Heart right ventricle (tissue), 16 donors: ENCODE results near the gene GPR15. TPM values are rescaled to one million over a fixed set of nuclear protein-coding genes. Genes with fewer than 3 reads are reported as not detected.

Experiments used
- ATAC-seq, 8 donors: fragments of 200-7000 bp; cut with Tn5 transposase; one replicate each; pipeline ENCODE4 v1.9.1; 2020; ENCODE audit warnings: mild to moderate bottlenecking in 8 of 8, moderate library complexity in 8 of 8, moderate number of reproducible peaks in 1 of 8
- DNase-seq, 2 donors: peaks; one replicate each; pipeline ENCODE4 v3.0.0-alpha.2; 2020
- H3K27ac ChIP-seq, 10 donors: fragments of 200-600 bp; sonication (generic) in 2 of 10; one replicate each; pipeline versions ENCODE4 v1.5.0 to v1.8.0; 2020 to 2022; ENCODE audit warnings: mild to moderate bottlenecking in 3 of 10
- H3K27me3 ChIP-seq, 7 donors: fragments of 200-600 bp; one replicate each; pipeline ENCODE4 v1.8.0; 2021 to 2022; ENCODE audit warnings: mild to moderate bottlenecking in 2 of 7
- H3K36me3 ChIP-seq, 9 donors: fragments of 200-600 bp; sonication (generic) in 1 of 9; one replicate each; pipeline versions ENCODE4 v1.5.0 to v1.8.0; 2020 to 2022; ENCODE audit warnings: mild to moderate bottlenecking in 2 of 9
- H3K4me1 ChIP-seq, 9 donors: fragments of 200-600 bp; sonication (generic) in 1 of 9; one replicate each; pipeline versions ENCODE4 v1.5.0 to v1.8.0; 2020 to 2022; ENCODE audit warnings: mild to moderate bottlenecking in 4 of 9
- H3K4me3 ChIP-seq, 10 donors: fragments of 200-600 bp; sonication (generic) in 2 of 10; one replicate each; pipeline versions ENCODE4 v1.5.0 to v1.8.0; 2020 to 2022; ENCODE audit warnings: mild to moderate bottlenecking in 7 of 10, moderate library complexity in 2 of 10
- H3K9me3 ChIP-seq, 11 donors: fragments of 200-600 bp in 10 of 11; sonication (generic) in 2 of 11; one replicate each; pipeline versions ENCODE4 v1.5.0 to v1.8.0; 2013 to 2022; ENCODE audit warnings: mild to moderate bottlenecking in 2 of 11, control low read depth in 1 of 11, moderate library complexity in 1 of 11
- CTCF ChIP-seq, 9 donors: fragments of 200-600 bp; sonication (generic) in 2 of 9; IDR thresholded peaks; one replicate each; pipeline versions ENCODE4 v1.5.0 to v1.8.0; 2021 to 2022; ENCODE audit warnings: antibody characterized with exemption in 9 of 9, mild to moderate bottlenecking in 5 of 9, moderate library complexity in 1 of 9
- WGBS, 2 donors: extraction: QIAGEN DNeasy Blood & Tissue Kit; methylation state at CpG; one replicate each; pipeline ENCODE4 v1.1.7; 2013; ENCODE audit warnings: inconsistent platforms in 1 of 2; 5-methylcytosine and 5-hydroxymethylcytosine counted together
- intact Hi-C, 10 donors: fragments of 100-400 bp; cut with DNase I; formaldehyde crosslinking; loops; one replicate each; pipeline versions ENCODE4 v1.11.1 to v1.14.2; 2022
- polyA plus RNA-seq, 2 donors: library from polyadenylated mRNA; stranded (reverse); fragments of 200-250 nt; gene quantifications; one replicate each; pipeline ENCODE4 v1.2.3, GENCODE V29; 2013
- total RNA-seq, 10 donors: library from RNA; stranded (reverse); fragmentation: NEBNext Ultra II Directional in 3 of 10; extraction: Animal tissue kit (Norgen Biotek cat#: 25700) in 3 of 10; gene quantifications; one replicate each; pipeline versions ENCODE4 v1.2.1 to v1.2.4, GENCODE V29; 2021 to 2023
- donor health status: Arrhythmogenic right ventricular cardiomyopathy.
- donor health status: ischemic (EF 13 %, LVEDD 7.1; RV severe dilation, severe dysfunction).
- donor health status: healthy with polysubstance abuse.
- donor health status: DM: no; HTN: yes; CAD: no.
- donor health status: DM: no; HTN: no; CAD: no.
- donor health status: ischemic (EF 25% LVEDD 6.9; RV normal size, moderate dysfunction).
- donor health status: ischemic (EF 25% LVEDD 5.7; RV mildly dilated, moderate dysfunction).
- donor health status: healthy.
- donor health status: DM: yes; HTN: yes; CAD: no.
- donor health status: Ischemic cardiomyopathy.
- donor health status: ischemic (EF 35%, LVEDD 5.7; RV mildly dilated, moderate dysfunction).
- donor health status: nonischemic (EF 11% LVEDD 7.7; RV severe dilation, severe dysfunction).
- donor health status: DM: yes; HTN: yes; CAD: no.
- donor health status: PGD.
- donor health status: ischemic (EF 29% LVEDD 5.4; RV normal size, mild dysfunction).
- donor health status: nonischemic (EF 23%, LVEDD 6.1; RV moderate dilation, normal function).

Gene GPR15
- total and polyA plus RNA-seq, 12 donors: 0.21 TPM; not detected in 11

- DNase-seq (no peak), ATAC-seq (no peak)
- Histone ChIP-seq H3K4me1 (peaks cover 0 to 23% (median 0%) of the 10 kb centered on the region in 9 donors), H3K4me3 (no peak overlapping the region), H3K27ac (peak overlapping the region in 1 of 10 donors; percentile 7), H3K27me3 (no peaks in the 10 kb centered on the region), H3K9me3 (no peaks in the 10 kb centered on the region), H3K36me3 (no peaks in the 10 kb centered on the region)
- intact Hi-C loops: no loop called here
- WGBS, 2 donors: 71 to 85% methylated on average over 3 of the region's 3 CpGs
- no peak for TF ChIP-seq CTCF (IDR thresholded peaks at IDR 0.05)
Observed at GRCh38 chr3:98568402-98568801, 36.6 kb downstream of the GPR15 start.

DNA sequence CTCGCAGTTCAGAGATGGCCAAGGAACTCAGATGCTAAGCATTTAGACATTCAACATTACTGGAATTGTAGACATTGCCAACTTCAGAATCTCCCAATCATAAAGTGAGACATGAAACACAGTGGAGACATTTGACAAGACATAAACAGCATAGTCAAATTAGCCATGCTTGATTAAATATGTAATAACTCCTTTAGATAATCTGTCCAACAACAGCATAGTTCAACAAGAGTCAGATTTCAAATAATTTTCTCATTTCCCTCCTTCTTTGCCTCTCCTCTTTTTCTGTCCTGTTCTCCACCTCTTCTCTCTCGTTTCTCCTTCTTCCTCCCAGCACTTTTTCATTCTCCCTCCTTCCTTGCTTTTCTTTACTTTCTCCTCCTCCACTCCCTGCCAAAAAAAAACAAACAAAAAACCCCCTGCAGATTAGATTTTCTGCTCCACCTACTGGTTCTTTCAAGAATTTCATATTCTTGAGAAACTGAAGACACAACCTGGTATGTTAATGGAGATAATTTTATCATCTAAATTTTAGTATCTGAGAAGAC, 41.5 kb downstream of the GPR15 start:
- no peak for DNase-seq
- Histone ChIP-seq H3K4me1 (no peaks in the 10 kb centered on the region), H3K9me3 (no peaks in the 10 kb centered on the region), H3K27ac (no peak overlapping the region), H3K27me3 (no peaks in the 10 kb centered on the region), H3K4me3 (no peak overlapping the region), H3K36me3 (peaks cover 0 to 25% (median 0%) of the 10 kb centered on the region in 9 donors)
- ATAC-seq: no peak
- WGBS, 2 donors: 53 to 55% methylated on average over 2 of the region's 2 CpGs
- peak in 7 of 9 donors; percentile 18 to 55 (median 25) for TF ChIP-seq CTCF (IDR thresholded peaks at IDR 0.05)
- intact Hi-C loops: loop anchor here in 2 of 10 donors (10.0 kb wide), 2 partner anchors 528 to 538 kb away; partner anchors contain the start of gene GABRR3 (in 1 of the 2)

GRCh38 chr3:98574132-98574531, 42.4 kb downstream of the GPR15 start:
- peaks cover 0 to 33% (median 6%) of the 10 kb centered on the region in 9 donors for H3K36me3 ChIP-seq
- no peaks in the 10 kb centered on the region for H3K4me1 ChIP-seq
- no peak for ATAC-seq
- H3K9me3 ChIP-seq: no peaks in the 10 kb centered on the region
- intact Hi-C loops: loop anchor here in 2 of 10 donors (10.0 kb wide), 2 partner anchors 529 to 539 kb away; partner anchors contain the start of gene GABRR3 (in 1 of the 2)
- 59 to 60% methylated on average over 6 of the region's 6 CpGs for WGBS, 2 donors
- DNase-seq: no peak
- no peak for TF ChIP-seq CTCF (IDR thresholded peaks at IDR 0.05)
- H3K4me3 ChIP-seq: no peak overlapping the region
- no peaks in the 10 kb centered on the region for H3K27me3 ChIP-seq
- H3K27ac ChIP-seq: no peak overlapping the region

DNA sequence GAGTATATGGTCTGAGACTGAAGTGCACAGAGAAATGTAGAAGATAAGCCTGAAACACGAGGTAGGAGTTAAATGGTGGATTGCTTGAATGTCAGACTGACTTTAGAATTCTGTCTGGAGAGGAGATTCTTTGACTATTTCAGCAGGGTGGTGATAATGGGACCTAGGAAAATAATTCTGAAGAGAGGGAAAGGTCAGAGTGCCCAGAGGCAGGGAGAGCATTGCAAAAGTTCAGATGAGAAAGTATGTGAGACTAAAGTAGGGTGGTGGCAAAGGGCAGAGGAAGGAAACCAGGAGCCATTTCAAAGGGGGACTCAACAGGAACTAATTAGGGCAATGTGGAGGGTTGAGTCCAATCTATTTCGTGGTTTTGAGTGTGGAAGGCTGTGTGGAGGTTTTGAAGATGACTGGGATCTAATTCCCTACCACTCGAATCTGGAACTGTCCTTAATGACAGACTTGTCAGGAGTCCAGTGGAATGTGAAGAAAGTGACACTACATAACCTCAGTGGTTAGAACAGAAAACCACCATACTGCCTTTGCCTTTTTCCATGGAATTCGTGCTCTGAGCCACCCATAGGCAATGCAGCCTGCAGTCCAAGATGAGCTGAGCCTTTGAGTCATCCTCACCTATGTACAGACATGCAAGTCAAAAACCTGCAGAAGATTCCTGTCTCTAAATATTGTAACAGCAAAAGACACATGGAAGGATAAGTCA, 45.6 kb downstream of the GPR15 start:
- WGBS, 2 donors: 71 to 79% methylated on average over 4 of the region's 4 CpGs
- Histone ChIP-seq H3K27me3 (no peaks in the 10 kb centered on the region), H3K27ac (no peak overlapping the region), H3K9me3 (no peaks in the 10 kb centered on the region), H3K4me1 (no peaks in the 10 kb centered on the region), H3K36me3 (peaks cover 0 to 65% (median 14%) of the 10 kb centered on the region in 9 donors), H3K4me3 (no peak overlapping the region)
- ATAC-seq (no peak), DNase-seq (no peak)
- intact Hi-C loops: loop anchor here in 2 of 10 donors (10.0 kb wide), 2 partner anchors 533 to 543 kb away; partner anchors contain the start of gene GABRR3 (in 1 of the 2)
- TF ChIP-seq CTCF (IDR thresholded peaks at IDR 0.05): no peak
